CD4-positive, alpha-beta T cell (primary cell): ENCODE measurements around the gene SLC26A9. TPM values are rescaled to one million over a fixed set of nuclear protein-coding genes. Genes with fewer than 3 reads are reported as not detected.

Source experiments
- ATAC-seq: fragments of 200-7000 bp; cut with Tn5 transposase; one replicate; pipeline ENCODE4 v1.10.0; 2022; ENCODE audit warnings: mild to moderate bottlenecking; ENCODE audit not compliant: poor library complexity
- CTCF ChIA-PET: fragments of 350-600 bp; sonication (Branson Sonifier 250); formaldehyde crosslinking; loops from one replicate; lab custom pipeline; 2021; ENCODE audit warnings: antibody characterized with exemption, inconsistent platforms; lab: Charles Lee
- POLR2A ChIA-PET: fragments of 350-600 bp; sonication (Branson Sonifier 250); formaldehyde crosslinking; loops from one replicate; lab custom pipeline; 2021; ENCODE audit warnings: antibody characterized with exemption, inconsistent platforms; lab: Charles Lee
- DNase-seq, 14 experiments: peaks; one replicate each; pipeline ENCODE4 v3.0.0-alpha.2; 2013 to 2020; ENCODE audit warnings: mixed read lengths in 2 of 14
- H3K27ac ChIP-seq, 2 donors: one replicate each; pipeline versions ENCODE4 v1.5.1 to v1.7.0; 2013; ENCODE audit warnings: low read length in 2 of 2, low read depth in 1 of 2, mild to moderate bottlenecking in 1 of 2
- H3K27me3 ChIP-seq, 2 experiments: 1 replicate in 1 of 2; 2 replicates in 1 of 2; pipeline versions ENCODE4 v1.6.1 to v1.7.0; 2013; ENCODE audit warnings: low read length in 2 of 2, control low read depth in 1 of 2, mild to moderate bottlenecking in 1 of 2, moderate library complexity in 1 of 2; ENCODE audit not compliant: insufficient read depth in 2 of 2, control insufficient read depth in 1 of 2
- H3K36me3 ChIP-seq: one replicate; pipeline ENCODE4 v1.6.1; 2013; ENCODE audit warnings: low read length, control low read depth; ENCODE audit not compliant: insufficient read depth
- H3K4me1 ChIP-seq: one replicate; pipeline ENCODE4 v1.6.1; 2013; ENCODE audit warnings: low read length, control low read depth; ENCODE audit not compliant: insufficient read depth
- H3K4me3 ChIP-seq: one replicate; pipeline ENCODE4 v1.5.1; 2013; ENCODE audit warnings: mild to moderate bottlenecking, low read length, moderate library complexity
- H3K9me3 ChIP-seq, 2 experiments: 1 replicate in 1 of 2; 2 replicates in 1 of 2; pipeline versions ENCODE4 v1.6.1 to v1.7.0; 2013; ENCODE audit warnings: low read length in 2 of 2, mild to moderate bottlenecking in 2 of 2, control low read depth in 1 of 2, moderate library complexity in 1 of 2; ENCODE audit not compliant: control insufficient read depth in 1 of 2, insufficient read depth in 1 of 2
- H3K27ac Mint-ChIP-seq: one replicate; pipeline ENCODE4 v1.8.0; 2020; ENCODE audit warnings: mixed read lengths
- H3K27me3 Mint-ChIP-seq: one replicate; pipeline ENCODE4 v1.8.0; 2021; ENCODE audit warnings: mixed read lengths
- H3K36me3 Mint-ChIP-seq: one replicate; pipeline ENCODE4 v1.8.0; 2021; ENCODE audit warnings: low read depth, mixed read lengths
- H3K4me1 Mint-ChIP-seq: one replicate; pipeline ENCODE4 v1.8.0; 2021; ENCODE audit warnings: low read depth, mixed read lengths
- H3K4me3 Mint-ChIP-seq: one replicate; pipeline ENCODE4 v1.8.0; 2020; ENCODE audit warnings: mild to moderate bottlenecking, mixed read lengths
- H3K9me3 Mint-ChIP-seq: one replicate; pipeline ENCODE4 v1.8.0; 2020; ENCODE audit warnings: mixed read lengths
- intact Hi-C, 2 experiments: fragments of 100-400 bp; cut with DNase I in 1 of 2; cut with micrococcal nuclease in 1 of 2; formaldehyde crosslinking; loops; one replicate each; pipeline versions ENCODE4 v1.15.1 to v1.9.0; 2023 to 2025; cut with DNase I, micrococcal nuclease
- total RNA-seq, 174 experiments: library from RNA in 2 of 174; stranded (reverse) in 2 of 174; gene quantifications; one replicate each; pipeline ENCODE4 v1.2.3 and lab custom pipeline; 2021 to 2026
- TF ChIP-seq, protein P1 (sequence below): fragments of 200-600 bp; IDR thresholded peaks from one replicate; pipeline ENCODE4 v1.8.0; 2022; ENCODE audit warnings: antibody characterized with exemption, mild to moderate bottlenecking

The SLC26A9 gene
- total RNA-seq, 2 experiments from 2014 or later = not detected

- Histone ChIP-seq H3K36me3 (no peaks in the 10 kb centered on the region), H3K4me3 (no peak overlapping the region), H3K9me3 (no peaks in the 10 kb centered on the region), H3K27me3 (no peaks in the 10 kb centered on the region), H3K4me1 (no peaks in the 10 kb centered on the region), H3K27ac (no peak overlapping the region)
- DNase-seq (no peak), ATAC-seq (no peak)
- TF ChIP-seq, protein P1, sequence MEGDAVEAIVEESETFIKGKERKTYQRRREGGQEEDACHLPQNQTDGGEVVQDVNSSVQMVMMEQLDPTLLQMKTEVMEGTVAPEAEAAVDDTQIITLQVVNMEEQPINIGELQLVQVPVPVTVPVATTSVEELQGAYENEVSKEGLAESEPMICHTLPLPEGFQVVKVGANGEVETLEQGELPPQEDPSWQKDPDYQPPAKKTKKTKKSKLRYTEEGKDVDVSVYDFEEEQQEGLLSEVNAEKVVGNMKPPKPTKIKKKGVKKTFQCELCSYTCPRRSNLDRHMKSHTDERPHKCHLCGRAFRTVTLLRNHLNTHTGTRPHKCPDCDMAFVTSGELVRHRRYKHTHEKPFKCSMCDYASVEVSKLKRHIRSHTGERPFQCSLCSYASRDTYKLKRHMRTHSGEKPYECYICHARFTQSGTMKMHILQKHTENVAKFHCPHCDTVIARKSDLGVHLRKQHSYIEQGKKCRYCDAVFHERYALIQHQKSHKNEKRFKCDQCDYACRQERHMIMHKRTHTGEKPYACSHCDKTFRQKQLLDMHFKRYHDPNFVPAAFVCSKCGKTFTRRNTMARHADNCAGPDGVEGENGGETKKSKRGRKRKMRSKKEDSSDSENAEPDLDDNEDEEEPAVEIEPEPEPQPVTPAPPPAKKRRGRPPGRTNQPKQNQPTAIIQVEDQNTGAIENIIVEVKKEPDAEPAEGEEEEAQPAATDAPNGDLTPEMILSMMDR = no peak
- no peak overlapping the region for H3K4me3 Mint-ChIP-seq
- intact Hi-C loops = loop anchor here (1.0 to 10.0 kb wide), 7 partner anchors 58 to 450 kb away; no protein-coding TSS in a partner anchor
- peaks cover 4% of the 10 kb centered on the region for H3K27me3 Mint-ChIP-seq
- no peaks in the 10 kb centered on the region for H3K9me3 Mint-ChIP-seq
- CTCF ChIA-PET = interaction anchor here (0.6 to 2.4 kb wide), 29 partner anchors 8 to 385 kb away, joined by 3 to 77 read pairs (median 4); no protein-coding TSS in a partner anchor
- POLR2A ChIA-PET = interaction anchor here (0.9 to 1.3 kb wide), 6 partner anchors 185 to 318 kb away, joined by 3 to 13 read pairs (median 3); partner anchors contain the start of gene RAB29
- H3K27ac Mint-ChIP-seq = no peak overlapping the region
- no peaks in the 10 kb centered on the region for H3K4me1 Mint-ChIP-seq
- H3K36me3 Mint-ChIP-seq = no peaks in the 10 kb centered on the region
These were observed 33.6 kb upstream of the SLC26A9 start for GRCh38 chr1:205976708-205977401.

- Histone ChIP-seq H3K27ac (no peak overlapping the region), H3K36me3 (no peaks in the 10 kb centered on the region), H3K4me3 (no peak overlapping the region), H3K27me3 (no peaks in the 10 kb centered on the region), H3K9me3 (no peaks in the 10 kb centered on the region), H3K4me1 (no peaks in the 10 kb centered on the region)
- H3K27me3 Mint-ChIP-seq = peaks cover 4% of the 10 kb centered on the region
- ChIA-PET POLR2A (no interaction called here), CTCF (interaction anchor here (1.1 kb wide), 1 partner anchor 347 kb away, joined by 3 read pairs; no protein-coding TSS in a partner anchor)
- no peak for ATAC-seq
- TF ChIP-seq, protein P1 = no peak
- no peaks in the 10 kb centered on the region for H3K9me3 Mint-ChIP-seq
- intact Hi-C loops = loop anchor here (2.0 to 10.0 kb wide), 5 partner anchors 57 to 449 kb away; no protein-coding TSS in a partner anchor
- no peaks in the 10 kb centered on the region for H3K36me3 Mint-ChIP-seq
- H3K27ac Mint-ChIP-seq = no peak overlapping the region
- no peak overlapping the region for H3K4me3 Mint-ChIP-seq
- H3K4me1 Mint-ChIP-seq = no peaks in the 10 kb centered on the region
- no peak for DNase-seq
These were observed 32.8 kb upstream of the SLC26A9 start for GRCh38 chr1:205976036-205976435.

DNA sequence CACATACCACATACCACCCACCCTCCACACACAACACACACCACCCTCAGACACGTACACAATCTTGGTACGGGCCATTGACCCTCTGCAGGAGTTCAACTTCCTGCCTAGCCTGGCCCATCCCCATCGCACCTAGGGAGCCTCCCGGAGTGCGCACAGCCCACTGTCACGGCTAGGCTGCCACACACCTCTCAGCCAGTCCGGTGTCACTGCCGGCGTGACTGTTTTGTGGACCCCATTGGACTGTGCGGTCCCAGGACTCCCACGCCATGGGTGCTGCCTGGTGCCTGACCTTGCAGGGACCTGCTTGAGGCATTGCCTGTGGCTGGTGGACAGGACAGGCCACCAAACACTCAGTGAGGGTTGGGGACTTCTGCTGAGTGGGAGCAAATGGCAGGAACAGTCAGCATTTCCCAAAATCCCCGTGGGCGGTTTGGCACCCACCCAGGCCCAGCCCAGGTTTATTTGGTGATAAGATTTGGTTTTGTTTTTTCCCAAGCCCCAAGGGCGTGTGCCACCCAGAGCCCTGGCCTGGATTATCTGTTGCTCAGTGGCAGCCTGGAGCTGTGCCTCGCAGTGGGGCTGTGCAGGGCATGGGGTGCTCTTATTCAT, 32.2 kb upstream of the SLC26A9 start:
- Histone ChIP-seq H3K27ac (no peak overlapping the region), H3K4me3 (no peak overlapping the region), H3K27me3 (no peaks in the 10 kb centered on the region), H3K4me1 (no peaks in the 10 kb centered on the region), H3K36me3 (no peaks in the 10 kb centered on the region), H3K9me3 (no peaks in the 10 kb centered on the region)
- Mint-ChIP-seq H3K27ac (no peak overlapping the region), H3K27me3 (peaks cover 4% of the 10 kb centered on the region), H3K9me3 (no peaks in the 10 kb centered on the region), H3K4me1 (no peaks in the 10 kb centered on the region), H3K36me3 (no peaks in the 10 kb centered on the region), H3K4me3 (no peak overlapping the region)
- CTCF ChIA-PET = no interaction called here
- POLR2A ChIA-PET = no interaction called here
- intact Hi-C loops = loop anchor here (5.0 to 10.0 kb wide), 4 partner anchors 132 to 448 kb away; no protein-coding TSS in a partner anchor
- DNase-seq (no peak), ATAC-seq (no peak)
- TF ChIP-seq, protein P1 = no peak
